ENCODE results near the gene ALX1. TPM values are rescaled to one million over a fixed set of nuclear protein-coding genes. Genes with fewer than 3 reads are reported as not detected.

The ALX1 gene
- total and polyA plus RNA-seq, 4 donors, result not detected

DNA sequence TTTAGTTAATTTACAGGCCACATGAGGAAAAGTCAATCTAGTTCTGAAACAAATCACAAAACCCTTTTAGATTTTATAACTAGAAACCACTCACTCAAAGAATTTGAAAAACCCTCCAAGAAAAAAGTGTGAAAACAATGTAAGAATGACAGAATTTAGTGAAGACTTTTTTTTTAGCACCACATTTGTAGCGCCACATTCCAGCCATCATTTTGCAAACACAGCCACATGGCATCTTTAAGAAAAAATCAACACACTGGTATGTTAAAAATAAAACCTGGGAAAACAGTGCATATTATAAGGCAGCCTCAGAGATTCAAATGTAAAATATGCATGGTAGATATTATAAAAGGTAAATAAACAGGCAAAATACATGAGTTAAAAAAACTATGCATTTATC, 22.3 kb upstream of the ALX1 start:
- no peak for TF ChIP-seq JUND (IDR thresholded peaks at IDR 0.05)
- TF ChIP-seq, protein P1, sequence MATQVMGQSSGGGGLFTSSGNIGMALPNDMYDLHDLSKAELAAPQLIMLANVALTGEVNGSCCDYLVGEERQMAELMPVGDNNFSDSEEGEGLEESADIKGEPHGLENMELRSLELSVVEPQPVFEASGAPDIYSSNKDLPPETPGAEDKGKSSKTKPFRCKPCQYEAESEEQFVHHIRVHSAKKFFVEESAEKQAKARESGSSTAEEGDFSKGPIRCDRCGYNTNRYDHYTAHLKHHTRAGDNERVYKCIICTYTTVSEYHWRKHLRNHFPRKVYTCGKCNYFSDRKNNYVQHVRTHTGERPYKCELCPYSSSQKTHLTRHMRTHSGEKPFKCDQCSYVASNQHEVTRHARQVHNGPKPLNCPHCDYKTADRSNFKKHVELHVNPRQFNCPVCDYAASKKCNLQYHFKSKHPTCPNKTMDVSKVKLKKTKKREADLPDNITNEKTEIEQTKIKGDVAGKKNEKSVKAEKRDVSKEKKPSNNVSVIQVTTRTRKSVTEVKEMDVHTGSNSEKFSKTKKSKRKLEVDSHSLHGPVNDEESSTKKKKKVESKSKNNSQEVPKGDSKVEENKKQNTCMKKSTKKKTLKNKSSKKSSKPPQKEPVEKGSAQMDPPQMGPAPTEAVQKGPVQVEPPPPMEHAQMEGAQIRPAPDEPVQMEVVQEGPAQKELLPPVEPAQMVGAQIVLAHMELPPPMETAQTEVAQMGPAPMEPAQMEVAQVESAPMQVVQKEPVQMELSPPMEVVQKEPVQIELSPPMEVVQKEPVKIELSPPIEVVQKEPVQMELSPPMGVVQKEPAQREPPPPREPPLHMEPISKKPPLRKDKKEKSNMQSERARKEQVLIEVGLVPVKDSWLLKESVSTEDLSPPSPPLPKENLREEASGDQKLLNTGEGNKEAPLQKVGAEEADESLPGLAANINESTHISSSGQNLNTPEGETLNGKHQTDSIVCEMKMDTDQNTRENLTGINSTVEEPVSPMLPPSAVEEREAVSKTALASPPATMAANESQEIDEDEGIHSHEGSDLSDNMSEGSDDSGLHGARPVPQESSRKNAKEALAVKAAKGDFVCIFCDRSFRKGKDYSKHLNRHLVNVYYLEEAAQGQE (IDR thresholded peaks at IDR 0.05), result no peak
- no peak for TF ChIP-seq HNF4A (conservative IDR thresholded peaks at IDR 0.05)
- no peak for TF ChIP-seq GABPA (IDR thresholded peaks at IDR 0.05 in 1 of 2, conservative IDR thresholded peaks at IDR 0.05 in 1 of 2)
- TF ChIP-seq MAX (IDR thresholded peaks at IDR 0.05), result no peak
- TF ChIP-seq, protein P2, sequence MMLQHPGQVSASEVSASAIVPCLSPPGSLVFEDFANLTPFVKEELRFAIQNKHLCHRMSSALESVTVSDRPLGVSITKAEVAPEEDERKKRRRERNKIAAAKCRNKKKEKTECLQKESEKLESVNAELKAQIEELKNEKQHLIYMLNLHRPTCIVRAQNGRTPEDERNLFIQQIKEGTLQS (IDR thresholded peaks at IDR 0.05), result no peak
- no peak for TF ChIP-seq FOXA1 (IDR thresholded peaks at IDR 0.05)
- TF ChIP-seq FOXA2 (IDR thresholded peaks at IDR 0.05), result no peak
- no peak for TF ChIP-seq EGR1 (IDR thresholded peaks at IDR 0.05; ENCODE audit: low read depth in 2 of 2)
- no peak for TF ChIP-seq NR2F2 (IDR thresholded peaks at IDR 0.05)
- no peak for TF ChIP-seq SP1 (IDR thresholded peaks at IDR 0.05)
- TF ChIP-seq TAF1 (conservative IDR thresholded peaks at IDR 0.05), result no peak
- TF ChIP-seq RAD21 (IDR thresholded peaks at IDR 0.05), result no peak
- TF ChIP-seq HNF4G (IDR thresholded peaks at IDR 0.05), result no peak
- TF ChIP-seq RXRA (IDR thresholded peaks at IDR 0.05), result no peak
- no peak for TF ChIP-seq YY1 (IDR thresholded peaks at IDR 0.05)
- TF ChIP-seq, protein P3, sequence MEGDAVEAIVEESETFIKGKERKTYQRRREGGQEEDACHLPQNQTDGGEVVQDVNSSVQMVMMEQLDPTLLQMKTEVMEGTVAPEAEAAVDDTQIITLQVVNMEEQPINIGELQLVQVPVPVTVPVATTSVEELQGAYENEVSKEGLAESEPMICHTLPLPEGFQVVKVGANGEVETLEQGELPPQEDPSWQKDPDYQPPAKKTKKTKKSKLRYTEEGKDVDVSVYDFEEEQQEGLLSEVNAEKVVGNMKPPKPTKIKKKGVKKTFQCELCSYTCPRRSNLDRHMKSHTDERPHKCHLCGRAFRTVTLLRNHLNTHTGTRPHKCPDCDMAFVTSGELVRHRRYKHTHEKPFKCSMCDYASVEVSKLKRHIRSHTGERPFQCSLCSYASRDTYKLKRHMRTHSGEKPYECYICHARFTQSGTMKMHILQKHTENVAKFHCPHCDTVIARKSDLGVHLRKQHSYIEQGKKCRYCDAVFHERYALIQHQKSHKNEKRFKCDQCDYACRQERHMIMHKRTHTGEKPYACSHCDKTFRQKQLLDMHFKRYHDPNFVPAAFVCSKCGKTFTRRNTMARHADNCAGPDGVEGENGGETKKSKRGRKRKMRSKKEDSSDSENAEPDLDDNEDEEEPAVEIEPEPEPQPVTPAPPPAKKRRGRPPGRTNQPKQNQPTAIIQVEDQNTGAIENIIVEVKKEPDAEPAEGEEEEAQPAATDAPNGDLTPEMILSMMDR (IDR thresholded peaks at IDR 0.05; ENCODE audit: low read depth, low read length, missing input control), result no peak
- TF ChIP-seq ZBTB33 (IDR thresholded peaks at IDR 0.05), result no peak
- no peak for DNase-seq (ENCODE audit: low spot score)
- H3K4me3 ChIP-seq (ENCODE audit: low read depth in 1 of 3, low read length in 3 of 3), result no peak overlapping the region
- 91% methylated on average over 1 of the region's 1 CpG for WGBS
- no peak overlapping the region for H3K9ac ChIP-seq (ENCODE audit: low read depth in 1 of 2, low read length in 2 of 2)
- H3K27ac ChIP-seq (ENCODE audit: low read depth in 1 of 2, low read length in 2 of 2), result no peak overlapping the region
- no peaks in the 10 kb centered on the region for H3K4me1 ChIP-seq (ENCODE audit: control insufficient read depth in 4 of 4, insufficient read depth in 4 of 4, low read length in 3 of 4)
- H3K27me3 ChIP-seq (ENCODE audit: control insufficient read depth in 4 of 4, insufficient read depth in 4 of 4, low read length in 3 of 4), result no peaks in the 10 kb centered on the region
- no peaks in the 10 kb centered on the region for H3K9me3 ChIP-seq (ENCODE audit: control insufficient read depth in 4 of 4, low read length in 3 of 4)
- H3K36me3 ChIP-seq (ENCODE audit: control insufficient read depth in 4 of 4, insufficient read depth in 3 of 4, low read depth in 1 of 4, low read length in 3 of 4), result no peaks in the 10 kb centered on the region
